ENCODE results near the gene NGDN. TPM values are rescaled to one million over a fixed set of nuclear protein-coding genes. Genes with fewer than 3 reads are reported as not detected.
A peak's percentile ranks its signal among the peaks of the same experiment; 100 is the strongest.

The NGDN gene
- total RNA-seq, 1 donor from 2014 or later: 48.6 TPM

GRCh38 chr14:23481362-23481970, 12.0 kb downstream of the NGDN start:
- no peak overlapping the region for H3K27ac Mint-ChIP-seq
- H3K27me3 Mint-ChIP-seq: no peaks in the 10 kb centered on the region
- TF ChIP-seq CTCF (IDR thresholded peaks at IDR 0.05; ENCODE audit: unreplicated experiment): no peak
- DNase-seq (ENCODE audit: low spot score, unreplicated experiment): no peak
- peaks cover 12% of the 10 kb centered on the region for H3K36me3 Mint-ChIP-seq (ENCODE audit: insufficient read depth)
- H3K4me3 Mint-ChIP-seq (ENCODE audit: low read depth): no peak overlapping the region
- H3K9me3 Mint-ChIP-seq (ENCODE audit: low read depth): no peaks in the 10 kb centered on the region
- H3K4me1 Mint-ChIP-seq (ENCODE audit: low read depth): peaks cover 5% of the 10 kb centered on the region

- TF ChIP-seq CTCF (IDR thresholded peaks at IDR 0.05; ENCODE audit: unreplicated experiment): no peak
- Mint-ChIP-seq H3K27me3 (no peaks in the 10 kb centered on the region), H3K4me3 (ENCODE audit: low read depth) (no peak overlapping the region), H3K36me3 (ENCODE audit: insufficient read depth) (peaks cover 14% of the 10 kb centered on the region), H3K4me1 (ENCODE audit: low read depth) (peaks cover 5% of the 10 kb centered on the region), H3K9me3 (ENCODE audit: low read depth) (no peaks in the 10 kb centered on the region), H3K27ac (no peak overlapping the region)
- no peak for DNase-seq (ENCODE audit: low spot score, unreplicated experiment)
These were observed 12.7 kb downstream of the NGDN start for GRCh38 chr14:23481979-23482822.

- H3K9me3 Mint-ChIP-seq (ENCODE audit: low read depth): no peaks in the 10 kb centered on the region
- no peak for DNase-seq (ENCODE audit: low spot score, unreplicated experiment)
- H3K27me3 Mint-ChIP-seq: no peaks in the 10 kb centered on the region
- H3K36me3 Mint-ChIP-seq (ENCODE audit: insufficient read depth): peaks cover 10% of the 10 kb centered on the region
- TF ChIP-seq CTCF (IDR thresholded peaks at IDR 0.05; ENCODE audit: unreplicated experiment): no peak
- no peak overlapping the region for H3K27ac Mint-ChIP-seq
- peaks cover 5% of the 10 kb centered on the region for H3K4me1 Mint-ChIP-seq (ENCODE audit: low read depth)
- H3K4me3 Mint-ChIP-seq (ENCODE audit: low read depth): no peak overlapping the region
These were observed 13.3 kb downstream of the NGDN start for GRCh38 chr14:23482823-23483148.

- Mint-ChIP-seq H3K9me3 (ENCODE audit: low read depth) (no peaks in the 10 kb centered on the region), H3K27ac (no peak overlapping the region), H3K4me3 (ENCODE audit: low read depth) (no peak overlapping the region), H3K36me3 (ENCODE audit: insufficient read depth) (peaks cover 9% of the 10 kb centered on the region), H3K27me3 (no peaks in the 10 kb centered on the region), H3K4me1 (ENCODE audit: low read depth) (peaks cover 4% of the 10 kb centered on the region)
- peak; percentile 59 for TF ChIP-seq CTCF (IDR thresholded peaks at IDR 0.05; ENCODE audit: unreplicated experiment)
- DNase-seq (ENCODE audit: low spot score, unreplicated experiment): peak; percentile 12
These were observed 13.8 kb downstream of the NGDN start for GRCh38 chr14:23483236-23483854.

- DNase-seq (ENCODE audit: low spot score, unreplicated experiment): no peak
- H3K27ac Mint-ChIP-seq: no peak overlapping the region
- no peak overlapping the region for H3K4me3 Mint-ChIP-seq (ENCODE audit: low read depth)
- peaks cover 1% of the 10 kb centered on the region for H3K4me1 Mint-ChIP-seq (ENCODE audit: low read depth)
- TF ChIP-seq CTCF (IDR thresholded peaks at IDR 0.05; ENCODE audit: unreplicated experiment): no peak
- no peaks in the 10 kb centered on the region for H3K27me3 Mint-ChIP-seq
- H3K9me3 Mint-ChIP-seq (ENCODE audit: low read depth): no peaks in the 10 kb centered on the region
- peaks cover 7% of the 10 kb centered on the region for H3K36me3 Mint-ChIP-seq (ENCODE audit: insufficient read depth)
These were observed 15.8 kb downstream of the NGDN start for GRCh38 chr14:23485326-23485725.
